Gastroesophageal sphincter (tissue), 4 donors: Measurements from ENCODE around the gene ESD. TPM values are rescaled to one million over a fixed set of nuclear protein-coding genes. Genes with fewer than 3 reads are reported as not detected.

Experiments
- ATAC-seq: fragments of 150-250 bp; one replicate; pipeline ENCODE4 v1.9.1; 2016; ENCODE audit warnings: mild to moderate bottlenecking, moderate library complexity
- H3K27ac ChIP-seq, 4 donors: fragments of 200-600 bp; sonication (generic) in 3 of 4; 1 replicate in 3 of 4; 2 replicates in 1 of 4; pipeline ENCODE4 v1.5.1; 2016 to 2019
- H3K27me3 ChIP-seq: fragments of 200-600 bp; sonication (generic); one replicate; pipeline ENCODE4 v1.5.1; 2019
- H3K36me3 ChIP-seq, 2 donors: fragments of 200-600 bp; sonication (generic); one replicate each; pipeline ENCODE4 v1.5.1; 2019; ENCODE audit warnings: control low read depth in 1 of 2
- H3K4me1 ChIP-seq, 3 donors: fragments of 200-600 bp; sonication (generic); 1 replicate in 2 of 3; 2 replicates in 1 of 3; pipeline ENCODE4 v1.5.1; 2016 to 2019; ENCODE audit warnings: control low read depth in 2 of 3
- H3K4me3 ChIP-seq, 2 donors: fragments of 200-600 bp; sonication (generic); one replicate each; pipeline ENCODE4 v1.5.1; 2019; ENCODE audit warnings: mild to moderate bottlenecking in 1 of 2, moderate library complexity in 1 of 2
- H3K9me3 ChIP-seq, 3 donors: fragments of 200-600 bp; sonication (generic); one replicate each; pipeline ENCODE4 v1.5.1; 2017 to 2019; ENCODE audit warnings: control low read depth in 2 of 3
- CTCF ChIP-seq, 4 experiments: fragments of 200-600 bp in 2 of 4; fragments of 450-650 bp in 2 of 4; sonication (generic) in 1 of 4; IDR thresholded peaks; one replicate each; pipeline ENCODE4 v1.5.1; 2017 to 2019; ENCODE audit warnings: antibody characterized with exemption in 4 of 4, mild to moderate bottlenecking in 2 of 4, moderate library complexity in 2 of 4
- EP300 ChIP-seq: sonication (generic); formaldehyde crosslinking; IDR thresholded peaks from one replicate; pipeline ENCODE4 v1.6.1; 2017; ENCODE audit warnings: antibody characterized with exemption, mild to moderate bottlenecking
- POLR2A ChIP-seq, 2 donors: fragments of 450-650 bp; IDR thresholded peaks; one replicate each; pipeline ENCODE4 v1.6.1; 2017; ENCODE audit warnings: antibody characterized with exemption in 2 of 2, mild to moderate bottlenecking in 2 of 2, moderate library complexity in 1 of 2
- POLR2AphosphoS5 ChIP-seq: sonication (generic); formaldehyde crosslinking; IDR thresholded peaks from one replicate; pipeline ENCODE4 v1.6.1; 2017; ENCODE audit warnings: antibody characterized with exemption
- WGBS, 2 donors: methylation state at CpG; one replicate each; pipeline ENCODE4 v1.1.5; 2018; ENCODE audit warnings: low coverage in 1 of 2; 5-methylcytosine and 5-hydroxymethylcytosine counted together
- total RNA-seq, 4 donors: library from RNA; depleted of rRNA; stranded (reverse); fragments of >200 nt; gene quantifications; one replicate each; pipeline ENCODE4 v1.1.0, GENCODE V29; 2016

Gene ESD
- total RNA-seq, 4 donors from 2014 or later = 136 to 186 (median 166) TPM

- WGBS, 2 donors = 81 to 94% methylated on average over 3 to 4 of the region's 4 CpGs
- Histone ChIP-seq H3K9me3 (no peaks in the 10 kb centered on the region), H3K27ac (no peak overlapping the region), H3K36me3 (peaks cover 4 to 87% of the 10 kb centered on the region in 2 donors), H3K27me3 (no peaks in the 10 kb centered on the region), H3K4me1 (no peaks in the 10 kb centered on the region), H3K4me3 (no peak overlapping the region)
- no peak for ATAC-seq
- TF ChIP-seq CTCF (IDR thresholded peaks at IDR 0.05) (no peak), EP300 (no peak), POLR2A (IDR thresholded peaks at IDR 0.05) (no peak), POLR2AphosphoS5 (no peak)
These were observed 48.7 kb downstream of the ESD start for GRCh38 chr13:46748300-46748699.

- H3K27ac ChIP-seq = no peak overlapping the region
- 92% methylated on average over 2 to 7 of the region's 8 CpGs for WGBS, 2 donors
- H3K36me3 ChIP-seq = peaks cover 4 to 89% of the 10 kb centered on the region in 2 donors
These were observed 49.7 kb downstream of the ESD start for GRCh38 chr13:46747031-46747820.

GRCh38 chr13:46745706-46746105, 51.3 kb downstream of the ESD start:
- Histone ChIP-seq H3K9me3 (no peaks in the 10 kb centered on the region), H3K4me1 (no peaks in the 10 kb centered on the region), H3K4me3 (no peak overlapping the region), H3K27ac (no peak overlapping the region), H3K27me3 (no peaks in the 10 kb centered on the region), H3K36me3 (peaks cover 3 to 89% of the 10 kb centered on the region in 2 donors)
- 83 to 86% methylated on average over 2 to 3 of the region's 4 CpGs for WGBS, 2 donors
- TF ChIP-seq CTCF (IDR thresholded peaks at IDR 0.05) (no peak), POLR2A (IDR thresholded peaks at IDR 0.05) (no peak), POLR2AphosphoS5 (no peak), EP300 (no peak)
- no peak for ATAC-seq

More at GRCh38 chr13:46747031-46747820, 49.7 kb downstream of the ESD start:
- H3K9me3 ChIP-seq = no peaks in the 10 kb centered on the region
- no peak overlapping the region for H3K4me3 ChIP-seq
- TF ChIP-seq POLR2A (IDR thresholded peaks at IDR 0.05) (no peak), EP300 (no peak), CTCF (IDR thresholded peaks at IDR 0.05) (no peak)
- H3K4me1 ChIP-seq = no peaks in the 10 kb centered on the region
- no peaks in the 10 kb centered on the region for H3K27me3 ChIP-seq
- no peak for ATAC-seq

- Histone ChIP-seq H3K9me3 (no peaks in the 10 kb centered on the region), H3K4me3 (no peak overlapping the region), H3K4me1 (no peaks in the 10 kb centered on the region), H3K27me3 (no peaks in the 10 kb centered on the region), H3K27ac (no peak overlapping the region), H3K36me3 (peaks cover 0 to 89% of the 10 kb centered on the region in 2 donors)
- 86 to 100% methylated on average over 2 to 4 of the region's 4 CpGs for WGBS, 2 donors
- no peak for TF ChIP-seq POLR2A (IDR thresholded peaks at IDR 0.05)
- no peak for TF ChIP-seq EP300
- TF ChIP-seq POLR2AphosphoS5 = no peak
- TF ChIP-seq CTCF (IDR thresholded peaks at IDR 0.05) = no peak
- no peak for ATAC-seq
These were observed 51.9 kb downstream of the ESD start for GRCh38 chr13:46745062-46745461.

- Histone ChIP-seq H3K9me3 (no peaks in the 10 kb centered on the region), H3K27ac (no peak overlapping the region), H3K4me3 (no peak overlapping the region), H3K4me1 (peaks cover 0 to 5% (median 0%) of the 10 kb centered on the region in 3 donors), H3K36me3 (peaks cover 0 to 85% of the 10 kb centered on the region in 2 donors), H3K27me3 (no peaks in the 10 kb centered on the region)
- ATAC-seq = no peak
- 86 to 88% methylated on average over 2 of the region's 2 CpGs for WGBS, 2 donors
- TF ChIP-seq POLR2A (IDR thresholded peaks at IDR 0.05) (no peak), CTCF (IDR thresholded peaks at IDR 0.05) (no peak), EP300 (no peak), POLR2AphosphoS5 (no peak)
These were observed 53.8 kb downstream of the ESD start for GRCh38 chr13:46743191-46743590.
